K562 (cell line): ENCODE results near the gene ZNF571. TPM values are rescaled to one million over a fixed set of nuclear protein-coding genes. Genes with fewer than 3 reads are reported as not detected.

Experiments
- ATAC-seq: fragments of 200-7000 bp; cut with Tn5 transposase; 3 replicates; pipeline ENCODE4 v1.9.1; 2020; ENCODE audit warnings: moderate library complexity
- BruUV-seq: library from RNA; stranded (reverse); fragments of 400-500 nt; replicated peaks from 2 replicates; lab custom pipeline; 2021; lab: Mats Ljungman, UMichigan
- CTCF ChIA-PET: fragments of 300-600 bp; formaldehyde crosslinking; extraction: SDS; loops from one replicate; lab custom pipeline; 2021; ENCODE audit warnings: low intra/inter-chr PET ratio; lab: Yijun Ruan, JAX
- POLR2A ChIA-PET: fragments of 300-600, 350-650 bp; sonication (Branson Sonifier 250); formaldehyde crosslinking; extraction: SDS; loops from one replicate; lab custom pipeline; 2021; ENCODE audit warnings: antibody characterized with exemption, inconsistent platforms; lab: Yijun Ruan, JAX
- DNase-seq, 4 experiments: peaks; one replicate each; pipeline versions ENCODE4 v3.0.0 to v3.0.0-alpha.2; 2011 to 2018; ENCODE audit warnings: low spot score in 3 of 4, mixed read lengths in 3 of 4; ENCODE audit errors: extremely low read depth in 1 of 4
- FAIRE-seq: peaks from 2 replicates; lab custom pipeline; 2011; peaks lifted over from hg19 to GRCh38; lab: Jason Lieb, UNC
- H2AFZ ChIP-seq: 2 replicates; pipeline ENCODE4 v1.6.0; 2011; ENCODE audit warnings: low read depth, low read length, control low read depth, inconsistent platforms
- H3K27ac ChIP-seq: fragments of 200-600 bp; 3 replicates; pipeline ENCODE4 v1.8.0; 2011; ENCODE audit warnings: low read depth, mild to moderate bottlenecking, control low read depth, inconsistent platforms, low read length, moderate library complexity, mixed read lengths; ENCODE audit errors: extremely low read depth
- H3K27me3 ChIP-seq, 2 experiments: fragments of 300-600 bp in 1 of 2; 2 replicates in 1 of 2; 3 replicates in 1 of 2; pipeline versions ENCODE4 v1.6.0 to v1.8.0; 2011; ENCODE audit warnings: inconsistent platforms in 2 of 2, low read length in 2 of 2, mild to moderate bottlenecking in 1 of 2, mixed read lengths in 1 of 2, moderate library complexity in 1 of 2; ENCODE audit not compliant: control insufficient read depth in 2 of 2, insufficient read depth in 2 of 2
- H3K36me3 ChIP-seq: fragments of 300-600 bp; 3 replicates; pipeline ENCODE4 v1.8.0; 2011; ENCODE audit warnings: mild to moderate bottlenecking, low read length, inconsistent platforms; ENCODE audit not compliant: control insufficient read depth, insufficient read depth
- H3K4me1 ChIP-seq, 2 experiments: fragments of 200-600 bp in 1 of 2; replicated peaks in 1 of 2; 2 replicates in 1 of 2; 3 replicates in 1 of 2; pipeline versions ENCODE4 v1.5.1 to v1.8.0; 2011; ENCODE audit warnings: inconsistent platforms in 2 of 2, low read length in 2 of 2, mild to moderate bottlenecking in 1 of 2, mixed read lengths in 1 of 2, moderate library complexity in 1 of 2; ENCODE audit not compliant: control insufficient read depth in 2 of 2, insufficient read depth in 2 of 2
- H3K4me2 ChIP-seq: 2 replicates; pipeline ENCODE4 v1.6.1; 2011; ENCODE audit warnings: low read length, control low read depth, inconsistent platforms, mixed read lengths; ENCODE audit not compliant: insufficient read depth
- H3K4me3 ChIP-seq: fragments of 200-600 bp; sonication (generic), shearing (Covaris generic); 2 replicates; pipeline ENCODE4 v1.5.1; 2016; ENCODE audit warnings: control low read depth, inconsistent platforms
- H3K79me2 ChIP-seq: fragments of 200-600 bp; 3 replicates; pipeline ENCODE4 v1.8.0; 2011; ENCODE audit warnings: low read length, inconsistent platforms; ENCODE audit not compliant: control insufficient read depth, insufficient read depth
- H3K9ac ChIP-seq, 2 experiments: 2 replicates each; pipeline versions ENCODE4 v1.6.0 to v1.6.1; 2011; ENCODE audit warnings: low read depth in 2 of 2, low read length in 2 of 2, control low read depth in 1 of 2, inconsistent platforms in 1 of 2, mild to moderate bottlenecking in 1 of 2, mixed read lengths in 1 of 2; ENCODE audit not compliant: insufficient read depth in 1 of 2
- H3K9me1 ChIP-seq: one replicate; pipeline ENCODE4 v1.6.0; 2011; ENCODE audit warnings: inconsistent platforms, mild to moderate bottlenecking, low read length, moderate library complexity; ENCODE audit not compliant: control insufficient read depth, insufficient read depth
- H3K9me3 ChIP-seq: replicated peaks from 2 replicates; pipeline ENCODE4 v1.5.1; 2011; ENCODE audit warnings: low read depth, low read length, inconsistent platforms; ENCODE audit not compliant: control insufficient read depth, insufficient read depth
- H4K20me1 ChIP-seq: replicated peaks from 2 replicates; pipeline ENCODE4 v1.6.1; 2011; ENCODE audit warnings: low read length, inconsistent platforms, mixed read lengths; ENCODE audit not compliant: control insufficient read depth, insufficient read depth
- BHLHE40 ChIP-seq: IDR thresholded peaks from 2 replicates; pipeline ENCODE4 v1.6.1; 2011; ENCODE audit warnings: low read length, improper control_type of control experiment
- CXXC5 ChIP-seq: fragments of 250-450 bp; sonication (Bioruptor Pico); IDR thresholded peaks from 2 replicates; pipeline ENCODE4 v1.8.0; 2022; ENCODE audit warnings: inconsistent platforms, mild to moderate bottlenecking, moderate library complexity
- EHMT2 ChIP-seq: fragments of 450-650 bp; IDR thresholded peaks from 2 replicates; pipeline ENCODE4 v1.6.1; 2018; ENCODE audit warnings: antibody characterized with exemption
- ERF ChIP-seq: fragments of 450-650 bp; formaldehyde crosslinking; IDR thresholded peaks from 2 replicates; pipeline ENCODE4 v1.4.0; 2020; ENCODE audit warnings: mild to moderate bottlenecking, mixed read lengths
- HCFC1 ChIP-seq: IDR thresholded peaks from 2 replicates; pipeline ENCODE4 v1.6.1; 2012; ENCODE audit warnings: low read depth, low read length, improper control_type of control experiment
- HDAC8 ChIP-seq: fragments of 450-650 bp; IDR thresholded peaks from 2 replicates; pipeline ENCODE4 v1.6.1; 2016; ENCODE audit warnings: mild to moderate bottlenecking, missing genetic modification characterization, moderate library complexity, missing compliant biosample characterization
- KAT2B ChIP-seq: IDR thresholded peaks from one replicate; pipeline ENCODE4 v1.6.1; 2012; ENCODE audit warnings: low read depth, mild to moderate bottlenecking, control low read depth, inconsistent platforms, low read length, moderate library complexity
- MEIS2 ChIP-seq: fragments of 450-650 bp; IDR thresholded peaks from 2 replicates; pipeline ENCODE4 v1.6.1; 2014; ENCODE audit warnings: mild to moderate bottlenecking; ENCODE audit not compliant: partially characterized antibody
- MTA2 ChIP-seq: fragments of 450-650 bp; IDR thresholded peaks from 2 replicates; pipeline ENCODE4 v1.6.1; 2016; ENCODE audit warnings: low read depth
- NRF1 ChIP-seq, 2 experiments: fragments of 450-650 bp; IDR thresholded peaks in 1 of 2; conservative IDR thresholded peaks in 1 of 2; 2 replicates each; pipeline ENCODE4 v1.6.1; 2014; ENCODE audit warnings: mild to moderate bottlenecking in 2 of 2
- RBBP5 ChIP-seq: fragments of 200-600 bp; sonication (generic); IDR thresholded peaks from 2 replicates; pipeline ENCODE4 v1.6.1; 2012; ENCODE audit warnings: borderline replicate concordance, mild to moderate bottlenecking, low read length, control low read depth, inconsistent platforms; ENCODE audit not compliant: insufficient read depth, poor library complexity, severe bottlenecking
- RBM39 ChIP-seq: fragments of 200-400 bp; formaldehyde crosslinking; optimal IDR thresholded peaks from 2 replicates; pipeline ENCODE3; 2018; ENCODE audit warnings: low read depth, low read length
- ZNF133 ChIP-seq: fragments of 250-450 bp; sonication (Bioruptor Pico); IDR thresholded peaks from 2 replicates; pipeline ENCODE4 v1.4.0; 2020; ENCODE audit warnings: mild to moderate bottlenecking
- ZNF316 ChIP-seq: fragments of 450-650 bp; IDR thresholded peaks from 2 replicates; pipeline ENCODE4 v1.6.1; 2016
- ZNF75A ChIP-seq: fragments of 450-650 bp; formaldehyde crosslinking; IDR thresholded peaks from 2 replicates; pipeline ENCODE4 v1.4.0; 2020; ENCODE audit warnings: mild to moderate bottlenecking
- WGBS: fragments of 100-300 bp; shearing (Covaris generic); methylation state at CpG from one replicate; pipeline ENCODE4 v1.1.6; 2016; ENCODE audit warnings: low coverage, mixed read lengths; ENCODE audit not compliant: insufficient coverage; ENCODE audit errors: missing lambda C conversion rate; 5-methylcytosine and 5-hydroxymethylcytosine counted together
- in situ Hi-C: fragments of 300-500 bp; cut with MboI; formaldehyde crosslinking; loops from 4 replicates; pipeline ENCODE4 v1.15.0; 2018; ENCODE audit warnings: inconsistent platforms, mixed read lengths
- intact Hi-C: fragments of 100-400 bp; cut with micrococcal nuclease; formaldehyde crosslinking; loops from 2 replicates; pipeline ENCODE4 v1.14.2; 2022
- polyA plus RNA-seq, 8 experiments: library from polyadenylated mRNA; depleted of rRNA in 4 of 8; stranded (reverse) in 5 of 8; unstranded in 3 of 8; fragments of >200 nt; fragmentation: Nextera tagmentation in 2 of 8; fragmentation: Illumina TruSeq in 1 of 8; extraction: Ambion mirVana in 2 of 8; extraction: Trizol in 1 of 8; gene quantifications; 2 replicates each; pipeline versions ENCODE4 v1.2.1 to v1.2.3, GENCODE V29; 2011 to 2014; ENCODE audit warnings: inconsistent platforms in 1 of 8, missing spikeins in 1 of 8
- total RNA-seq, 7 experiments: library from RNA; depleted of rRNA in 6 of 7; stranded (reverse); fragments of >200 nt in 6 of 7; fragmentation: Illumina TruSeq in 2 of 7; extraction: Trizol in 2 of 7; gene quantifications; 2 replicates each; pipeline versions ENCODE4 v1.2.1 to v1.2.3, GENCODE V29; 2011 to 2021; ENCODE audit warnings: low replicate concordance in 1 of 7
- TF ChIP-seq, protein P1 (sequence below), 2 experiments: IDR thresholded peaks in 1 of 2; conservative IDR thresholded peaks in 1 of 2; 2 replicates each; pipeline ENCODE4 v1.6.1; 2016; ENCODE audit warnings: low read depth in 2 of 2, mild to moderate bottlenecking in 1 of 2, missing compliant biosample characterization in 1 of 2, missing genetic modification characterization in 1 of 2, moderate library complexity in 1 of 2
- TF ChIP-seq, protein P2 (sequence below): fragments of 200-400 bp; formaldehyde crosslinking; IDR thresholded peaks from 2 replicates; pipeline ENCODE4 v1.6.1; 2017; ENCODE audit warnings: mild to moderate bottlenecking, low read depth, low read length, moderate library complexity

Gene ZNF571
- total and polyA plus RNA-seq, 9 of the 15 experiments (the other 6 are each of a cell fraction or from before 2014, with no cell fraction given), result 0.82 to 3.9 (median 2.0) TPM

- TF ChIP-seq BHLHE40 (peak; percentile 65), NRF1 (conservative IDR thresholded peaks at IDR 0.05 in 1 of 2, IDR thresholded peaks at IDR 0.05 in 1 of 2) (peak; percentile 88 to 91), MEIS2 (peak; percentile 42), RBM39 (no peak), RBBP5 (peak; percentile 31), CXXC5 (0 out of 2 replicates have a peak, but pooled peaks have one; percentile 40), ZNF75A (CRISPR knock-in tag) (no peak), HCFC1 (peak; percentile 63), EHMT2 (peak; percentile 31; the same call in 1 of the 2 replicates), ERF (no peak), HDAC8 (tag) (no peak)
These were observed 43.2 kb downstream of the ZNF571 start (continued) for GRCh38 chr19:37551129-37551993.

DNA sequence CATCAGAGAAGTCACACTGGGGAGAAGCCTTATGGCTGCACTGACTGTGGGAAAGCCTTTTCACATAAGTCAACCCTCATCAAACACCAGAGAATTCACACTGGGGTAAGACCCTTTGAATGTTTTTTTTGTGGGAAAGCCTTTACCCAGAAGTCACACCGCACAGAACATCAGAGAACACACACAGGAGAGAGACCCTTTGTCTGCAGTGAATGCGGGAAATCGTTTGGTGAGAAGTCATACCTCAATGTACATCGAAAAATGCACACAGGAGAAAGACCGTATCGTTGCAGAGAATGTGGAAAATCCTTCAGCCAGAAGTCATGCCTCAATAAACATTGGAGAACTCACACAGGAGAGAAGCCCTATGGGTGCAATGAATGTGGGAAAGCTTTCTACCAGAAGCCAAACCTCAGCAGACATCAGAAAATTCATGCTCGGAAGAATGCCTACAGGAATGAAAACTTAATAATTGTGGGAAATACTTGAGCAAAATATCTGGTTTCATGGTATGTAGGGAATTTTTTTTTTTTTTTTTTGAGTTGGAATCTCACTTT is 57.1 kb downstream of the ZNF571 start:
- no peaks in the 10 kb centered on the region; the same call in 1 of the 2 replicates for H3K9me3 ChIP-seq
- no peak overlapping the region for H2AFZ ChIP-seq
- H3K79me2 ChIP-seq, result no peaks in the 10 kb centered on the region
- 2% methylated on average over 7 of the region's 7 CpGs for WGBS
- FAIRE-seq (no peak), DNase-seq (no peak), ATAC-seq (no peak)
- POLR2A ChIA-PET, result no interaction called here
- CTCF ChIA-PET, result no interaction called here
- no peaks in the 10 kb centered on the region for H3K4me1 ChIP-seq
- no peak overlapping the region for H3K4me3 ChIP-seq
- BruUV-seq, result no TSS peak
- in situ Hi-C loops, result no loop called here
- no peak overlapping the region for H3K27ac ChIP-seq
- H3K27me3 ChIP-seq, result no peaks in the 10 kb centered on the region
- no peaks in the 10 kb centered on the region for H4K20me1 ChIP-seq
- no peak overlapping the region for H3K4me2 ChIP-seq
- H3K36me3 ChIP-seq, result no peaks in the 10 kb centered on the region
- no peaks in the 10 kb centered on the region for H3K9me1 ChIP-seq
- H3K9ac ChIP-seq, result no peak overlapping the region
- intact Hi-C loops, result no loop called here
- no peak for TF ChIP-seq ZNF133
- TF ChIP-seq, protein P1, sequence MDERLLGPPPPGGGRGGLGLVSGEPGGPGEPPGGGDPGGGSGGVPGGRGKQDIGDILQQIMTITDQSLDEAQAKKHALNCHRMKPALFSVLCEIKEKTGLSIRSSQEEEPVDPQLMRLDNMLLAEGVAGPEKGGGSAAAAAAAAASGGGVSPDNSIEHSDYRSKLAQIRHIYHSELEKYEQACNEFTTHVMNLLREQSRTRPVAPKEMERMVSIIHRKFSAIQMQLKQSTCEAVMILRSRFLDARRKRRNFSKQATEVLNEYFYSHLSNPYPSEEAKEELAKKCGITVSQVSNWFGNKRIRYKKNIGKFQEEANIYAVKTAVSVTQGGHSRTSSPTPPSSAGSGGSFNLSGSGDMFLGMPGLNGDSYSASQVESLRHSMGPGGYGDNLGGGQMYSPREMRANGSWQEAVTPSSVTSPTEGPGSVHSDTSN (CRISPR knock-in tag; IDR thresholded peaks at IDR 0.05; ENCODE audit: low read depth), result no peak
- TF ChIP-seq, protein P1 (tag; conservative IDR thresholded peaks at IDR 0.05; ENCODE audit: low read depth), result no peak
- TF ChIP-seq KAT2B, result no peak
- TF ChIP-seq, protein P2, sequence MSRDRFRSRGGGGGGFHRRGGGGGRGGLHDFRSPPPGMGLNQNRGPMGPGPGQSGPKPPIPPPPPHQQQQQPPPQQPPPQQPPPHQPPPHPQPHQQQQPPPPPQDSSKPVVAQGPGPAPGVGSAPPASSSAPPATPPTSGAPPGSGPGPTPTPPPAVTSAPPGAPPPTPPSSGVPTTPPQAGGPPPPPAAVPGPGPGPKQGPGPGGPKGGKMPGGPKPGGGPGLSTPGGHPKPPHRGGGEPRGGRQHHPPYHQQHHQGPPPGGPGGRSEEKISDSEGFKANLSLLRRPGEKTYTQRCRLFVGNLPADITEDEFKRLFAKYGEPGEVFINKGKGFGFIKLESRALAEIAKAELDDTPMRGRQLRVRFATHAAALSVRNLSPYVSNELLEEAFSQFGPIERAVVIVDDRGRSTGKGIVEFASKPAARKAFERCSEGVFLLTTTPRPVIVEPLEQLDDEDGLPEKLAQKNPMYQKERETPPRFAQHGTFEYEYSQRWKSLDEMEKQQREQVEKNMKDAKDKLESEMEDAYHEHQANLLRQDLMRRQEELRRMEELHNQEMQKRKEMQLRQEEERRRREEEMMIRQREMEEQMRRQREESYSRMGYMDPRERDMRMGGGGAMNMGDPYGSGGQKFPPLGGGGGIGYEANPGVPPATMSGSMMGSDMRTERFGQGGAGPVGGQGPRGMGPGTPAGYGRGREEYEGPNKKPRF, result no peak
- no peak for TF ChIP-seq MTA2
- no peak for TF ChIP-seq ZNF316
